ENCODE results near the gene AKAP17A.
"Not testable (repeated sequence)": the region's sequence is repeated elsewhere in the genome, so short reads cannot be mapped to it uniquely, and the experiment has no call there.

AKAP17A gene

GRCh38 chrX:1609311-1609710, 17.9 kb downstream of the AKAP17A start:
- no peak for DNase-seq

GRCh38 chrX:1609762-1610161, 18.4 kb downstream of the AKAP17A start:
- no peak for DNase-seq

- DNase-seq = no peak
These were observed 18.8 kb downstream of the AKAP17A start for GRCh38 chrX:1610166-1610565.

GRCh38 chrX:1610736-1611135, 19.3 kb downstream of the AKAP17A start:
- no peak for DNase-seq

- no peak for DNase-seq
These were observed 21.4 kb downstream of the AKAP17A start for GRCh38 chrX:1612641-1613286.

- no peak for DNase-seq
These were observed 23.5 kb downstream of the AKAP17A start, which contains the start of gene ASMT for GRCh38 chrX:1614927-1615326. Gene ASMT, plus strand, starts transcription at chrX:1615059. Its CDS starts 141 bp downstream, at chrX:1615200.

- DNase-seq = no peak
These were observed 27.3 kb downstream of the AKAP17A start for GRCh38 chrX:1618689-1619088.

GRCh38 chrX:1623691-1624090, 32.3 kb downstream of the AKAP17A start:
- DNase-seq = no peak

GRCh38 chrX:1624158-1624860, 32.9 kb downstream of the AKAP17A start:
- DNase-seq = not testable (repeated sequence)

- DNase-seq = not testable (repeated sequence)
These were observed 33.4 kb downstream of the AKAP17A start for GRCh38 chrX:1624861-1625215.

GRCh38 chrX:1629244-1629643, 37.8 kb downstream of the AKAP17A start:
- DNase-seq = no peak

- DNase-seq = no peak
These were observed 54.6 kb downstream of the AKAP17A start for GRCh38 chrX:1646009-1646408.

GRCh38 chrX:1649621-1650020, 58.2 kb downstream of the AKAP17A start:
- DNase-seq = no peak
